ENCODE data around the gene PCDHA1. TPM values are rescaled to one million over a fixed set of nuclear protein-coding genes. Genes with fewer than 3 reads are reported as not detected.
A peak's percentile ranks its signal among the peaks of the same experiment; 100 is the strongest.
"Not testable (repeated sequence)": the region's sequence is repeated elsewhere in the genome, so short reads cannot be mapped to it uniquely, and the experiment has no call there.

Gene PCDHA1
- total and polyA plus RNA-seq, 7 experiments from 2014 or later, result not detected

DNA sequence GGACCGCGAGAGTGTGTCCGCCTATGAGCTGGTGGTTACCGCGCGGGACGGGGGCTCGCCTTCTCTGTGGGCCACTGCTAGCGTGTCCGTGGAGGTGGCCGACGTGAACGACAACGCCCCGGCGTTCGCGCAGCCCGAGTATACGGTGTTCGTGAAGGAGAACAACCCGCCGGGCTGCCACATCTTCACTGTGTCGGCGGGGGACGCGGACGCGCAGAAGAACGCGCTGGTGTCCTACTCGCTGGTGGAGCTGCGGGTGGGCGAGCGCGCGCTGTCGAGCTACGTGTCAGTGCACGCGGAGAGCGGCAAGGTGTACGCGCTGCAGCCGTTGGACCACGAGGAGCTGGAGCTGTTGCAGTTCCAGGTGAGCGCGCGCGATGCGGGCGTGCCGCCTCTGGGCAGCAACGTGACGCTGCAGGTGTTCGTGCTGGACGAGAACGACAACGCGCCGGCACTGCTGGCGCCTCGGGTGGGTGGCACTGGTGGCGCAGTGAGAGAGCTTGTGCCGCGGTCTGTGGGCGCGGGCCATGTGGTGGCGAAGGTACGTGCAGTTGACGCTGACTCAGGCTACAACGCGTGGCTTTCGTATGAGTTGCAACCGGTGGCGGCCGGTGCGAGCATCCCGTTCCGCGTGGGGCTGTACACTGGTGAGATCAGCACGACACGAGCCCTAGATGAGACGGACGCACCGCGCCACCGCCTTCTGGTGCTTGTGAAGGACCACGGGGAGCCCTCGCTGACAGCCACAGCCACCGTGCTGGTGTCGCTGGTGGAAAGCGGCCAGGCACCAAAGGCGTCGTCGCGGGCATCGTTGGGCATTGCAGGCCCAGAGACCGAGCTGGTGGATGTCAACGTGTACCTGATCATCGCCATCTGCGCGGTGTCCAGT, 49.9 kb downstream of the PCDHA1 start:
- CTCF ChIA-PET, result no interaction called here

DNA sequence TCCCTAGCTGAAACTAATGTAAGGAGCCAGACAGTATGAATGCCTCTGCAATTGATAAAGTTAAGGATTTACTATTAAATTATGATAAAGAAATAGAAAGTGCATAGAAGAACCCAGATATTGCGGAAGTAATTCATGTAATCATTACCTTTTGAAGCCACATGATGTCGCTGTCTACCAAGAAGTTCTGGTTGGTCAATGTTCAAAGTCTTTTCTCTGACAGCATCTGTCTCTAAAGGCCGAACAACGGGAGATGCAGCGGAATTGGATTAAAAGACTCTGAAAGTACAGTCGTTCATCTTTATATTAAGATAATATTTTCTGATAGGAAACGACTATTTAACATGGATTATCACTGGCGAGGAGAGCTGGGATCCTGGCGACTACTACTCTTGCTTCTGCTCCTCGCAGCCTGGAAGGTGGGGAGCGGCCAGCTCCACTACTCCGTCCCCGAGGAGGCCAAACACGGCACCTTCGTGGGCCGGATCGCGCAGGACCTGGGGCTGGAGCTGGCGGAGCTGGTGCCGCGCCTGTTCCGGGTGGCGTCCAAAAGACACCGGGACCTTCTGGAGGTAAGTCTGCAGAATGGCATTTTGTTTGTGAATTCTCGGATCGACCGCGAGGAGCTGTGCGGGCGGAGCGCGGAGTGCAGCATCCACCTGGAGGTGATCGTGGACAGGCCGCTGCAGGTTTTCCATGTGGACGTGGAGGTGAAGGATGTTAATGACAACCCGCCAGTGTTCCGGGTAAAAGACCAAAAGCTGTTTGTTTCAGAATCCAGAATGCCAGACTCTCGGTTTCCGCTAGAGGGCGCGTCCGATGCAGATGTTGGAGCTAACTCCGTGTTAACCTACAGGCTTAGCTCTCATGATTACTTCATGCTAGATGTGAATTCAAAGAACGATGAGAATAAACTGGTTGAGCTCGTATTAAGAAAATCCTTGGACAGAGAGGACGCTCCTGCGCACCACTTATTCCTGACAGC, 55.3 kb downstream of the PCDHA1 start, which contains the start of gene PCDHA8:
TSS of gene PCDHA8 (plus strand) at position 210 of the 985 bp plus-strand sequence. CDS start at position 345, 135 bp downstream.
- Mint-ChIP-seq H3K36me3 (peaks cover 0 to 14% (median 0%) of the 10 kb centered on the region in 5 donors), H3K27ac (peak within 1 kb of the TSS in 2 of 9 donors; percentile 39 to 51)

More for the DNA sequence above, 49.9 kb downstream of the PCDHA1 start:
- DNase-seq (no peak), ATAC-seq (no peak)
- H3K4me1 ChIP-seq (ENCODE audit: control insufficient read depth in 2 of 2, insufficient read depth in 2 of 2, low read length in 2 of 2), result no peaks in the 10 kb centered on the region
- Mint-ChIP-seq H3K4me3 (no peak overlapping the region), H3K27ac (no peak overlapping the region), H3K9me3 (peaks cover 11 to 71% (median 34%) of the 10 kb centered on the region in 11 donors), H3K4me1 (no peaks in the 10 kb centered on the region), H3K36me3 (peaks cover 0 to 32% (median 4%) of the 10 kb centered on the region in 5 donors), H3K27me3 (peaks cover 0 to 68% (median 46%) of the 10 kb centered on the region in 5 donors)
- H3K4me3 ChIP-seq (ENCODE audit: low read length), result no peak overlapping the region
- intact Hi-C loops (cut with micrococcal nuclease), result no loop called here
- peaks cover 0 to 26% (median 4%) of the 10 kb centered on the region in 3 experiments for H3K9me3 ChIP-seq (ENCODE audit: control insufficient read depth in 2 of 3, low read length in 3 of 3)
- POLR2A ChIA-PET, result no interaction called here
- no peak overlapping the region for H3K27ac ChIP-seq (ENCODE audit: low read depth, low read length)
- no peaks in the 10 kb centered on the region for H3K36me3 ChIP-seq (ENCODE audit: control insufficient read depth in 2 of 3, insufficient read depth in 3 of 3, low read length in 3 of 3)
- H3K27me3 ChIP-seq (ENCODE audit: control insufficient read depth in 2 of 2, insufficient read depth in 2 of 2, low read length in 2 of 2), result peaks cover 0 to 7% of the 10 kb centered on the region in 2 donors

DNA sequence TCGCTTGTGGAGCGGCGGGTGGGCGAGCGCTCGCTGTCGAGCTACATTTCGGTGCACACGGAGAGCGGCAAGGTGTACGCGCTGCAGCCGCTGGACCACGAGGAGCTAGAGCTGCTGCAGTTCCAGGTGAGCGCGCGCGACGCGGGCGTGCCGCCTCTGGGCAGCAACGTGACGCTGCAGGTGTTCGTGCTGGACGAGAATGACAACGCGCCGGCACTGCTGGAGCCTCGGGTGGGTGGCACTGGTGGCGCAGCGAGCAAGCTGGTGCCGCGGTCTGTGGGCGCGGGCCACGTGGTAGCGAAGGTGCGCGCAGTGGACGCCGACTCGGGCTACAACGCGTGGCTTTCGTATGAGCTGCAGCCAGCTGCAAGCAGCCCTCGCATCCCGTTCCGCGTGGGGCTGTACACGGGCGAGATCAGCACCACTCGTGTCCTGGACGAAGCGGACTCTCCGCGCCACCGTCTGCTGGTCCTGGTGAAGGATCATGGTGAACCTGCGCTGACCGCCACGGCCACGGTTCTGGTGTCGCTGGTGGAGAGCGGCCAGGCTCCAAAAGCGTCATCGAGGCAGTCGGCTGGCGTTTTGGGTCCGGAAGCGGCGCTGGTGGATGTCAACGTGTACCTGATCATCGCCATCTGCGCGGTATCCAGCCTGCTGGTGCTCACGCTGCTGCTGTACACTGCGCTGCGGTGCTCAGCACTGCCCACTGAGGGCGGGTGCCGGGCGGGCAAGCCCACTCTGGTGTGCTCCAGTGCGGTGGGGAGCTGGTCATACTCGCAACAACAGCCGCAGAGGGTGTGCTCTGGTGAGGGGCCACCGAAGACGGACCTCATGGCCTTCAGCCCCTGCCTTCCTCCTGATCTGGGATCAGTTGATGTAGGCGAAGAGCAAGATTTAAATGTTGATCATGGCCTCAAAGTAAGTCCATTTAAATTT, 57.1 kb downstream of the PCDHA1 start:
- Mint-ChIP-seq H3K27me3 (peaks cover 0 to 50% (median 43%) of the 10 kb centered on the region in 5 donors), H3K4me3 (no peak overlapping the region), H3K27ac (no peak overlapping the region), H3K4me1 (no peaks in the 10 kb centered on the region), H3K9me3 (peaks cover 10 to 71% (median 22%) of the 10 kb centered on the region in 11 donors), H3K36me3 (peaks cover 0 to 16% (median 0%) of the 10 kb centered on the region in 5 donors)
- intact Hi-C loops (cut with micrococcal nuclease), result loop anchor here in 1 of 2 donors (5.0 kb wide), 1 partner anchor 39 kb away; the partner anchor contains the start of gene PCDHA13
- ChIA-PET POLR2A (no interaction called here), CTCF (no interaction called here)
- DNase-seq (no peak), ATAC-seq (no peak)
- H3K27ac ChIP-seq (ENCODE audit: low read depth, low read length), result no peak overlapping the region
- H3K27me3 ChIP-seq (ENCODE audit: control insufficient read depth in 2 of 2, insufficient read depth in 2 of 2, low read length in 2 of 2), result no peaks in the 10 kb centered on the region
- no peaks in the 10 kb centered on the region for H3K4me1 ChIP-seq (ENCODE audit: control insufficient read depth in 2 of 2, insufficient read depth in 2 of 2, low read length in 2 of 2)
- H3K9me3 ChIP-seq (ENCODE audit: control insufficient read depth in 2 of 3, low read length in 3 of 3), result peaks cover 0 to 14% (median 4%) of the 10 kb centered on the region in 3 experiments
- no peaks in the 10 kb centered on the region for H3K36me3 ChIP-seq (ENCODE audit: control insufficient read depth in 2 of 3, insufficient read depth in 3 of 3, low read length in 3 of 3)
- no peak overlapping the region for H3K4me3 ChIP-seq (ENCODE audit: low read length)

More for the DNA sequence above, 55.3 kb downstream of the PCDHA1 start, which contains the start of gene PCDHA8:
- ATAC-seq (no peak), DNase-seq (no peak)
- Mint-ChIP-seq H3K4me1 (no peaks in the 10 kb centered on the region), H3K27me3 (peaks cover 0 to 45% (median 37%) of the 10 kb centered on the region in 5 donors), H3K4me3 (peak within 1 kb of the TSS in 2 of 10 donors; percentile 3 to 18), H3K9me3 (peaks cover 5 to 63% (median 25%) of the 10 kb centered on the region in 11 donors)
- no peak within 1 kb of the TSS for H3K27ac ChIP-seq (ENCODE audit: low read depth, low read length)
- H3K9me3 ChIP-seq (ENCODE audit: control insufficient read depth in 2 of 3, low read length in 3 of 3), result peaks cover 0 to 19% (median 4%) of the 10 kb centered on the region in 3 experiments
- ChIA-PET POLR2A (no interaction called here), CTCF (no interaction called here)
- H3K36me3 ChIP-seq (ENCODE audit: control insufficient read depth in 2 of 3, insufficient read depth in 3 of 3, low read length in 3 of 3), result no peaks in the 10 kb centered on the region
- no peak within 1 kb of the TSS for H3K4me3 ChIP-seq (ENCODE audit: low read length)
- no peaks in the 10 kb centered on the region for H3K27me3 ChIP-seq (ENCODE audit: control insufficient read depth in 2 of 2, insufficient read depth in 2 of 2, low read length in 2 of 2)
- H3K4me1 ChIP-seq (ENCODE audit: control insufficient read depth in 2 of 2, insufficient read depth in 2 of 2, low read length in 2 of 2), result no peaks in the 10 kb centered on the region
- intact Hi-C loops (cut with micrococcal nuclease), result loop anchor here in 1 of 2 donors (5.0 kb wide), 1 partner anchor 41 kb away; the partner anchor contains the start of gene PCDHA13

DNA sequence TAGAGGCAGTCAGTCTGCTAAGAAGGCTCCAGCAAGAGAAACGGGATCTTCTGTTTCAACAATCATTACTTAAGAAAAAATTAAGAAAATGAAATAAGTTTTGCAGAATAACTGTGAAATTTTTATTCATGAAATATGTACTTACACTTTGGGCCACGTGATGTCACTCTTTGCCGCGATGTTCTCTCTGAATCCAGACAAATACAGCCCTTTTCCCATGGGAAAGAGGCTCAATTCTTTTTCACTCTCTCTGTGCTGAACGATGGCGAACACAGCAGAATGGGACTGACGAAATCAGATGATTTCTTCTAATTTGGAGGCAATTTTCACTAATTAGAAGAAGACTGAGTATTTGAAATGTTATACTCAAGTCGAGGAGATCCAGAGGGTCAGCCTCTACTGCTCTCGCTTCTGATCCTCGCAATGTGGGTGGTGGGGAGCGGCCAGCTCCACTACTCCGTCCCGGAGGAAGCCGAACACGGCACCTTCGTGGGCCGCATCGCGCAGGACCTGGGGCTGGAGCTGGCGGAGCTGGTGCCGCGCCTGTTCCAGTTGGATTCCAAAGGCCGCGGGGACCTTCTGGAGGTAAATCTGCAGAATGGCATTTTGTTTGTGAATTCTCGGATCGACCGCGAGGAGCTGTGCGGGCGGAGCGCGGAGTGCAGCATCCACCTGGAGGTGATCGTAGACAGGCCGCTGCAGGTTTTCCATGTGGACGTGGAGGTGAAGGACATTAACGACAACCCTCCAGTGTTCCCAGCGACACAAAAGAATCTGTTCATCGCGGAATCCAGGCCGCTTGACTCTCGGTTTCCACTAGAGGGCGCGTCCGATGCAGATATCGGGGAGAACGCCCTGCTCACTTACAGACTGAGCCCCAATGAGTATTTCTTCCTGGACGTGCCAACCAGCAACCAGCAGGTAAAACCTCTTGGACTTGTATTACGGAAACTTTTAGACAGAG, 62.5 kb downstream of the PCDHA1 start, which contains the start of gene PCDHA9:
TSS of gene PCDHA9 (plus strand) at position 244 of the 964 bp plus-strand sequence. CDS start at position 358, 114 bp downstream.
- H3K4me3 ChIP-seq (ENCODE audit: low read length); CTCF ChIA-PET; H3K36me3 ChIP-seq (ENCODE audit: control insufficient read depth in 2 of 3, insufficient read depth in 3 of 3, low read length in 3 of 3); H3K27me3 ChIP-seq (ENCODE audit: control insufficient read depth in 2 of 2, insufficient read depth in 2 of 2, low read length in 2 of 2); H3K27ac Mint-ChIP-seq; ATAC-seq; H3K4me3 Mint-ChIP-seq; POLR2A ChIA-PET; H3K4me1 Mint-ChIP-seq; H3K27ac ChIP-seq (ENCODE audit: low read depth, low read length); DNase-seq; intact Hi-C loops (cut with micrococcal nuclease); H3K4me1 ChIP-seq (ENCODE audit: control insufficient read depth in 2 of 2, insufficient read depth in 2 of 2, low read length in 2 of 2): not testable (repeated sequence)
- Mint-ChIP-seq H3K36me3 (peaks cover 0 to 15% (median 0%) of the 10 kb centered on the region in 5 donors), H3K9me3 (peaks cover 0 to 62% (median 10%) of the 10 kb centered on the region in 11 donors), H3K27me3 (peaks cover 0 to 40% (median 29%) of the 10 kb centered on the region in 5 donors)
- H3K9me3 ChIP-seq (ENCODE audit: control insufficient read depth in 2 of 3, low read length in 3 of 3), result peaks cover 0 to 12% (median 0%) of the 10 kb centered on the region in 3 experiments

All from naive thymus-derived CD4-positive, alpha-beta T cell (primary cell).